ENCODE measurements around the gene ANKS1B.

The ANKS1B gene

GRCh38 chr12:98868538-98868937 is 1116.2 kb downstream of the ANKS1B start:
- H3K9ac ChIP-seq (ENCODE audit: low read depth in 1 of 2, low read length in 2 of 2): no peak overlapping the region
- H3K36me3 ChIP-seq (ENCODE audit: control insufficient read depth in 2 of 2, insufficient read depth in 2 of 2, low read length in 2 of 2): no peaks in the 10 kb centered on the region

GRCh38 chr12:98868076-98868475 is 1116.7 kb downstream of the ANKS1B start:
- Histone ChIP-seq H3K4me1 (ENCODE audit: control insufficient read depth in 2 of 2, insufficient read depth in 2 of 2, low read length in 2 of 2) (no peaks in the 10 kb centered on the region), H3K27ac (ENCODE audit: low read depth in 2 of 2, low read length in 2 of 2) (no peak overlapping the region), H3K4me3 (ENCODE audit: low read length in 2 of 2) (no peak overlapping the region), H3K9ac (ENCODE audit: low read depth in 1 of 2, low read length in 2 of 2) (no peak overlapping the region), H3K27me3 (ENCODE audit: control insufficient read depth in 2 of 2, insufficient read depth in 2 of 2, low read length in 2 of 2) (no peaks in the 10 kb centered on the region), H3K36me3 (ENCODE audit: control insufficient read depth in 2 of 2, insufficient read depth in 2 of 2, low read length in 2 of 2) (no peaks in the 10 kb centered on the region), H3K9me3 (ENCODE audit: control insufficient read depth in 2 of 2, low read length in 2 of 2) (no peaks in the 10 kb centered on the region)

More at GRCh38 chr12:98868538-98868937, 1116.2 kb downstream of the ANKS1B start:
- no peaks in the 10 kb centered on the region for H3K4me1 ChIP-seq (ENCODE audit: control insufficient read depth in 2 of 2, insufficient read depth in 2 of 2, low read length in 2 of 2)
- H3K27me3 ChIP-seq (ENCODE audit: control insufficient read depth in 2 of 2, insufficient read depth in 2 of 2, low read length in 2 of 2): no peaks in the 10 kb centered on the region
- H3K4me3 ChIP-seq (ENCODE audit: low read length in 2 of 2): no peak overlapping the region
- no peak overlapping the region for H3K27ac ChIP-seq (ENCODE audit: low read depth in 2 of 2, low read length in 2 of 2)
- H3K9me3 ChIP-seq (ENCODE audit: control insufficient read depth in 2 of 2, low read length in 2 of 2): no peaks in the 10 kb centered on the region

- Histone ChIP-seq H3K27me3 (ENCODE audit: control insufficient read depth in 2 of 2, insufficient read depth in 2 of 2, low read length in 2 of 2) (no peaks in the 10 kb centered on the region), H3K4me1 (ENCODE audit: control insufficient read depth in 2 of 2, insufficient read depth in 2 of 2, low read length in 2 of 2) (no peaks in the 10 kb centered on the region), H3K9ac (ENCODE audit: low read depth in 1 of 2, low read length in 2 of 2) (no peak overlapping the region), H3K27ac (ENCODE audit: low read depth in 2 of 2, low read length in 2 of 2) (no peak overlapping the region), H3K9me3 (ENCODE audit: control insufficient read depth in 2 of 2, low read length in 2 of 2) (no peaks in the 10 kb centered on the region), H3K36me3 (ENCODE audit: control insufficient read depth in 2 of 2, insufficient read depth in 2 of 2, low read length in 2 of 2) (no peaks in the 10 kb centered on the region), H3K4me3 (ENCODE audit: low read length in 2 of 2) (no peak overlapping the region)
Measured at GRCh38 chr12:98864363-98864762, 1120.4 kb downstream of the ANKS1B start.

GRCh38 chr12:98863167-98863566 is 1121.6 kb downstream of the ANKS1B start:
- no peak overlapping the region for H3K4me3 ChIP-seq (ENCODE audit: low read length in 2 of 2)
- no peaks in the 10 kb centered on the region for H3K27me3 ChIP-seq (ENCODE audit: control insufficient read depth in 2 of 2, insufficient read depth in 2 of 2, low read length in 2 of 2)
- H3K4me1 ChIP-seq (ENCODE audit: control insufficient read depth in 2 of 2, insufficient read depth in 2 of 2, low read length in 2 of 2): no peaks in the 10 kb centered on the region
- H3K36me3 ChIP-seq (ENCODE audit: control insufficient read depth in 2 of 2, insufficient read depth in 2 of 2, low read length in 2 of 2): no peaks in the 10 kb centered on the region
- H3K9ac ChIP-seq (ENCODE audit: low read depth in 1 of 2, low read length in 2 of 2): no peak overlapping the region
- H3K9me3 ChIP-seq (ENCODE audit: control insufficient read depth in 2 of 2, low read length in 2 of 2): no peaks in the 10 kb centered on the region
- no peak overlapping the region for H3K27ac ChIP-seq (ENCODE audit: low read depth in 2 of 2, low read length in 2 of 2)

GRCh38 chr12:98861251-98861650 is 1123.5 kb downstream of the ANKS1B start:
- Histone ChIP-seq H3K27me3 (ENCODE audit: control insufficient read depth in 2 of 2, insufficient read depth in 2 of 2, low read length in 2 of 2) (no peaks in the 10 kb centered on the region), H3K4me3 (ENCODE audit: low read length in 2 of 2) (no peak overlapping the region)

GRCh38 chr12:98856897-98857540 is 1127.7 kb downstream of the ANKS1B start:
- Histone ChIP-seq H3K27me3 (ENCODE audit: control insufficient read depth in 2 of 2, insufficient read depth in 2 of 2, low read length in 2 of 2) (no peaks in the 10 kb centered on the region), H3K9me3 (ENCODE audit: control insufficient read depth in 2 of 2, low read length in 2 of 2) (no peaks in the 10 kb centered on the region), H3K9ac (ENCODE audit: low read depth in 1 of 2, low read length in 2 of 2) (no peak overlapping the region), H3K4me1 (ENCODE audit: control insufficient read depth in 2 of 2, insufficient read depth in 2 of 2, low read length in 2 of 2) (no peaks in the 10 kb centered on the region), H3K4me3 (ENCODE audit: low read length in 2 of 2) (no peak overlapping the region), H3K36me3 (ENCODE audit: control insufficient read depth in 2 of 2, insufficient read depth in 2 of 2, low read length in 2 of 2) (no peaks in the 10 kb centered on the region), H3K27ac (ENCODE audit: low read depth in 2 of 2, low read length in 2 of 2) (no peak overlapping the region)

More at GRCh38 chr12:98861251-98861650, 1123.5 kb downstream of the ANKS1B start:
- no peaks in the 10 kb centered on the region for H3K4me1 ChIP-seq (ENCODE audit: control insufficient read depth in 2 of 2, insufficient read depth in 2 of 2, low read length in 2 of 2)
- no peaks in the 10 kb centered on the region for H3K36me3 ChIP-seq (ENCODE audit: control insufficient read depth in 2 of 2, insufficient read depth in 2 of 2, low read length in 2 of 2)
- no peak overlapping the region for H3K9ac ChIP-seq (ENCODE audit: low read depth in 1 of 2, low read length in 2 of 2)
- H3K9me3 ChIP-seq (ENCODE audit: control insufficient read depth in 2 of 2, low read length in 2 of 2): no peaks in the 10 kb centered on the region
- H3K27ac ChIP-seq (ENCODE audit: low read depth in 2 of 2, low read length in 2 of 2): no peak overlapping the region

GRCh38 chr12:98852181-98852580 is 1132.6 kb downstream of the ANKS1B start:
- no peaks in the 10 kb centered on the region for H3K27me3 ChIP-seq (ENCODE audit: control insufficient read depth in 2 of 2, insufficient read depth in 2 of 2, low read length in 2 of 2)
- no peaks in the 10 kb centered on the region for H3K9me3 ChIP-seq (ENCODE audit: control insufficient read depth in 2 of 2, low read length in 2 of 2)
- H3K9ac ChIP-seq (ENCODE audit: low read depth in 1 of 2, low read length in 2 of 2): no peak overlapping the region
- H3K27ac ChIP-seq (ENCODE audit: low read depth in 2 of 2, low read length in 2 of 2): no peak overlapping the region
- no peaks in the 10 kb centered on the region for H3K36me3 ChIP-seq (ENCODE audit: control insufficient read depth in 2 of 2, insufficient read depth in 2 of 2, low read length in 2 of 2)
- H3K4me1 ChIP-seq (ENCODE audit: control insufficient read depth in 2 of 2, insufficient read depth in 2 of 2, low read length in 2 of 2): no peaks in the 10 kb centered on the region
- no peak overlapping the region for H3K4me3 ChIP-seq (ENCODE audit: low read length in 2 of 2)

GRCh38 chr12:98847242-98847641 is 1137.5 kb downstream of the ANKS1B start:
- Histone ChIP-seq H3K36me3 (ENCODE audit: control insufficient read depth in 2 of 2, insufficient read depth in 2 of 2, low read length in 2 of 2) (no peaks in the 10 kb centered on the region), H3K4me3 (ENCODE audit: low read length in 2 of 2) (no peak overlapping the region), H3K9ac (ENCODE audit: low read depth in 1 of 2, low read length in 2 of 2) (no peak overlapping the region), H3K27ac (ENCODE audit: low read depth in 2 of 2, low read length in 2 of 2) (no peak overlapping the region), H3K27me3 (ENCODE audit: control insufficient read depth in 2 of 2, insufficient read depth in 2 of 2, low read length in 2 of 2) (no peaks in the 10 kb centered on the region), H3K4me1 (ENCODE audit: control insufficient read depth in 2 of 2, insufficient read depth in 2 of 2, low read length in 2 of 2) (no peaks in the 10 kb centered on the region), H3K9me3 (ENCODE audit: control insufficient read depth in 2 of 2, low read length in 2 of 2) (no peaks in the 10 kb centered on the region)

GRCh38 chr12:98845957-98846356 is 1138.8 kb downstream of the ANKS1B start:
- Histone ChIP-seq H3K27me3 (ENCODE audit: control insufficient read depth in 2 of 2, insufficient read depth in 2 of 2, low read length in 2 of 2) (no peaks in the 10 kb centered on the region), H3K27ac (ENCODE audit: low read depth in 2 of 2, low read length in 2 of 2) (no peak overlapping the region)

GRCh38 chr12:98840325-98840724 is 1144.4 kb downstream of the ANKS1B start:
- Histone ChIP-seq H3K4me1 (ENCODE audit: control insufficient read depth in 2 of 2, insufficient read depth in 2 of 2, low read length in 2 of 2) (no peaks in the 10 kb centered on the region), H3K9me3 (ENCODE audit: control insufficient read depth in 2 of 2, low read length in 2 of 2) (no peaks in the 10 kb centered on the region), H3K27me3 (ENCODE audit: control insufficient read depth in 2 of 2, insufficient read depth in 2 of 2, low read length in 2 of 2) (no peaks in the 10 kb centered on the region), H3K36me3 (ENCODE audit: control insufficient read depth in 2 of 2, insufficient read depth in 2 of 2, low read length in 2 of 2) (no peaks in the 10 kb centered on the region), H3K4me3 (ENCODE audit: low read length in 2 of 2) (no peak overlapping the region), H3K9ac (ENCODE audit: low read depth in 1 of 2, low read length in 2 of 2) (no peak overlapping the region), H3K27ac (ENCODE audit: low read depth in 2 of 2, low read length in 2 of 2) (no peak overlapping the region)

More at GRCh38 chr12:98845957-98846356, 1138.8 kb downstream of the ANKS1B start:
- H3K9ac ChIP-seq (ENCODE audit: low read depth in 1 of 2, low read length in 2 of 2): no peak overlapping the region
- H3K4me3 ChIP-seq (ENCODE audit: low read length in 2 of 2): no peak overlapping the region
- no peaks in the 10 kb centered on the region for H3K36me3 ChIP-seq (ENCODE audit: control insufficient read depth in 2 of 2, insufficient read depth in 2 of 2, low read length in 2 of 2)
- H3K4me1 ChIP-seq (ENCODE audit: control insufficient read depth in 2 of 2, insufficient read depth in 2 of 2, low read length in 2 of 2): no peaks in the 10 kb centered on the region
- H3K9me3 ChIP-seq (ENCODE audit: control insufficient read depth in 2 of 2, low read length in 2 of 2): no peaks in the 10 kb centered on the region

Measured in mucosa of rectum (tissue), 2 donors.